ENCODE data around the gene LRRTM2. TPM values are rescaled to one million over a fixed set of nuclear protein-coding genes. Genes with fewer than 3 reads are reported as not detected.

Gene LRRTM2, protein sequence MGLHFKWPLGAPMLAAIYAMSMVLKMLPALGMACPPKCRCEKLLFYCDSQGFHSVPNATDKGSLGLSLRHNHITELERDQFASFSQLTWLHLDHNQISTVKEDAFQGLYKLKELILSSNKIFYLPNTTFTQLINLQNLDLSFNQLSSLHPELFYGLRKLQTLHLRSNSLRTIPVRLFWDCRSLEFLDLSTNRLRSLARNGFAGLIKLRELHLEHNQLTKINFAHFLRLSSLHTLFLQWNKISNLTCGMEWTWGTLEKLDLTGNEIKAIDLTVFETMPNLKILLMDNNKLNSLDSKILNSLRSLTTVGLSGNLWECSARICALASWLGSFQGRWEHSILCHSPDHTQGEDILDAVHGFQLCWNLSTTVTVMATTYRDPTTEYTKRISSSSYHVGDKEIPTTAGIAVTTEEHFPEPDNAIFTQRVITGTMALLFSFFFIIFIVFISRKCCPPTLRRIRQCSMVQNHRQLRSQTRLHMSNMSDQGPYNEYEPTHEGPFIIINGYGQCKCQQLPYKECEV
- 1.9 and 2.0 TPM in 2 replicates for total RNA-seq (2012; rRNA removed)
- 0.39 and 0.53 TPM in 2 replicates for polyA plus RNA-seq (2012; rRNA removed)
- 0.12 and 0.19 TPM in 2 replicates for polyA plus RNA-seq (2012; cell fraction: cytosol; rRNA removed)
- polyA plus RNA-seq (2012; cell fraction: nucleus; rRNA removed; ENCODE audit: low replicate concordance) = 0.07 and 0.57 TPM in 2 replicates
- percentile 29 among the genes with signal in this experiment for Bru-seq, nascent RNA
- percentile 41 among the genes with signal in this experiment for BruChase-seq, experiment 1, labeled RNA remaining after a 6-hour chase
- percentile 49 among the genes with signal in this experiment for BruChase-seq, experiment 2, labeled RNA remaining after a 2-hour chase
- long read RNA-seq = 0 reads

- peak within 1 kb of the TSS; percentile 49 for H3K56ac ChIP-seq (ENCODE audit: extremely low read depth, insufficient read depth, low read length)
- H3K4me2 ChIP-seq (ENCODE audit: low read depth, low read length) = peak within 1 kb of the TSS; percentile 92
- intact Hi-C loops (cut with micrococcal nuclease) (no loop called here), in situ Hi-C loops (cut with MboI; ENCODE audit: low sequenced_read_pairs) (no loop called here), dilution Hi-C loops (cut with HindIII; ENCODE audit: low sequenced_read_pairs, unreplicated experiment) (no loop called here)
- BruUV-seq (replicated peaks) = no TSS peak
- H3K36me3 ChIP-seq (ENCODE audit: control insufficient read depth, insufficient read depth, low read length) = peaks cover 3% of the 10 kb centered on the region; the same call in 1 of the 2 replicates
- ATAC-seq (ENCODE audit: low read depth) = peak; percentile 73
- H3K18ac ChIP-seq (ENCODE audit: low read depth, low read length) = peak within 1 kb of the TSS; percentile 36; the same call in 1 of the 2 replicates
- no peak within 1 kb of the TSS for H4K91ac ChIP-seq (ENCODE audit: insufficient read depth, low read depth, low read length)
- H2AK9ac ChIP-seq (replicated peaks; ENCODE audit: low read depth, low read length, poor library complexity) = no peak within 1 kb of the TSS
- H3K9me3 ChIP-seq (ENCODE audit: control insufficient read depth, insufficient read depth, low read length) = no peaks in the 10 kb centered on the region
- peak within 1 kb of the TSS; percentile 72 for H3K9ac ChIP-seq (ENCODE audit: low read depth, low read length)
- H2BK20ac ChIP-seq (ENCODE audit: low read depth, low read length) = no peak within 1 kb of the TSS
- no peaks in the 10 kb centered on the region for H3K27me3 ChIP-seq (ENCODE audit: control insufficient read depth, insufficient read depth, low read length)
- H2AK5ac ChIP-seq (ENCODE audit: low read depth, low read length) = no peak within 1 kb of the TSS; the same call in 1 of the 2 replicates
- CTCF ChIA-PET = no interaction called here
- 0 out of 2 replicates have a peak within 1 kb of the TSS, but pooled peaks have one; percentile 12 for H3K4ac ChIP-seq (ENCODE audit: low read depth, low read length)
- peak within 1 kb of the TSS; percentile 61 for H2BK5ac ChIP-seq (ENCODE audit: low read depth, low read length, poor library complexity, severe bottlenecking)
- peak within 1 kb of the TSS; percentile 28 for H3K4me3 ChIP-seq (ENCODE audit: insufficient read depth, low read depth, low read length)
- H3K9me1 ChIP-seq (ENCODE audit: insufficient read depth, low read length) = peaks cover 24% of the 10 kb centered on the region
- POLR2A ChIA-PET (ENCODE audit: unreplicated experiment) = interaction anchor here (0.6 to 0.7 kb wide), 2 partner anchors 240 to 419 kb away, joined by 3 to 4 read pairs; no protein-coding TSS in a partner anchor
- no peak within 1 kb of the TSS for H2AFZ ChIP-seq (replicated peaks; ENCODE audit: low read length, poor library complexity)
- peak within 1 kb of the TSS; percentile 50 for H3K23ac ChIP-seq (ENCODE audit: low read depth, low read length)
- WGBS, 2 experiments (ENCODE audit: extremely low coverage in 2 of 2, insufficient read length in 1 of 2) = 0% methylated on average over 6 of the region's 18 CpGs; no CpG with 5 or more reads in 1 of the 2 experiments
- H3K79me1 ChIP-seq (ENCODE audit: low read depth in 1 of 2, low read length in 2 of 2) = peaks cover 48 to 80% of the 10 kb centered on the region in 2 experiments
- H3K4me1 ChIP-seq (ENCODE audit: control insufficient read depth, insufficient read depth, low read length) = peaks cover 24% of the 10 kb centered on the region
- peak within 1 kb of the TSS; percentile 2; the same call in 1 of the 2 replicates for H2BK120ac ChIP-seq (ENCODE audit: low read depth, low read length)
- H3K27ac ChIP-seq (ENCODE audit: insufficient read depth, low read length) = peak within 1 kb of the TSS; percentile 65; the same call in 1 of the 2 replicates
- peak within 1 kb of the TSS; percentile 42 for H3K14ac ChIP-seq (replicated peaks; ENCODE audit: low read depth, low read length)
- H4K5ac ChIP-seq (ENCODE audit: low read depth, low read length) = peak within 1 kb of the TSS; percentile 8; the same call in 1 of the 2 replicates
- H4K20me1 ChIP-seq (ENCODE audit: insufficient read depth, low read length) = peaks cover 87% of the 10 kb centered on the region
- H2BK15ac ChIP-seq (ENCODE audit: low read depth, low read length) = no peak within 1 kb of the TSS
- peak within 1 kb of the TSS in 1 of 2 experiments; percentile 18; a peak in 1 of 4 replicates for H4K8ac ChIP-seq (ENCODE audit: low read depth in 2 of 2, low read length in 2 of 2)
- peak; percentile 98 for DNase-seq
- TF ChIP-seq MAFK (IDR thresholded peaks at IDR 0.05; ENCODE audit: low read depth, low read length) (no peak), USF2 (IDR thresholded peaks at IDR 0.05; ENCODE audit: low read depth, low read length) (no peak), RFX5 (IDR thresholded peaks at IDR 0.05; ENCODE audit: low read depth, low read length) (no peak), MXI1 (IDR thresholded peaks at IDR 0.05; ENCODE audit: borderline replicate concordance, low read depth, low read length) (peak; percentile 61; the same call in 1 of the 2 replicates), CEBPB (IDR thresholded peaks at IDR 0.05; ENCODE audit: low read depth, low read length) (no peak), CTCF (conservative IDR thresholded peaks at IDR 0.05; ENCODE audit: low read depth, low read length) (no peak), MAZ (IDR thresholded peaks at IDR 0.05; ENCODE audit: borderline replicate concordance, low read depth, low read length) (no peak)
- TF ChIP-seq, protein P1, sequence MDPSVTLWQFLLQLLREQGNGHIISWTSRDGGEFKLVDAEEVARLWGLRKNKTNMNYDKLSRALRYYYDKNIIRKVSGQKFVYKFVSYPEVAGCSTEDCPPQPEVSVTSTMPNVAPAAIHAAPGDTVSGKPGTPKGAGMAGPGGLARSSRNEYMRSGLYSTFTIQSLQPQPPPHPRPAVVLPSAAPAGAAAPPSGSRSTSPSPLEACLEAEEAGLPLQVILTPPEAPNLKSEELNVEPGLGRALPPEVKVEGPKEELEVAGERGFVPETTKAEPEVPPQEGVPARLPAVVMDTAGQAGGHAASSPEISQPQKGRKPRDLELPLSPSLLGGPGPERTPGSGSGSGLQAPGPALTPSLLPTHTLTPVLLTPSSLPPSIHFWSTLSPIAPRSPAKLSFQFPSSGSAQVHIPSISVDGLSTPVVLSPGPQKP (IDR thresholded peaks at IDR 0.05; ENCODE audit: borderline replicate concordance, low read depth, low read length) = no peak
These were observed at the start of gene LRRTM2 for GRCh38 chr5:138874771-138875551. TSS of gene LRRTM2 (minus strand) at chr5:138875335. CDS start at chr5:138874911, 424 bp downstream.
